HepG2 (cell line): Measurements from ENCODE around the gene NPC1. TPM values are rescaled to one million over a fixed set of nuclear protein-coding genes. Genes with fewer than 3 reads are reported as not detected.

Source experiments
- EEA1 ChIP-seq: sonication (generic); formaldehyde crosslinking; IDR thresholded peaks from 2 replicates; pipeline ENCODE4 v1.5.1; 2020; ENCODE audit warnings: mild to moderate bottlenecking, missing genetic modification reagents, borderline replicate concordance
- MAZ ChIP-seq, 2 experiments: sonication (generic) in 1 of 2; formaldehyde crosslinking in 1 of 2; IDR thresholded peaks; 2 replicates each; pipeline versions ENCODE4 v1.5.0 to v1.6.1; 2012 to 2020; ENCODE audit warnings: low read depth in 2 of 2, mild to moderate bottlenecking in 2 of 2, borderline replicate concordance in 1 of 2, improper control_type of control experiment in 1 of 2, low read length in 1 of 2, missing genetic modification reagents in 1 of 2, moderate library complexity in 1 of 2
- NPAS2 ChIP-seq: sonication (generic); formaldehyde crosslinking; IDR thresholded peaks from 2 replicates; pipeline ENCODE4 v1.8.0; 2022; ENCODE audit warnings: mild to moderate bottlenecking, missing genetic modification reagents, borderline replicate concordance
- PAF1 ChIP-seq: IDR thresholded peaks from 2 replicates; pipeline ENCODE4 v1.6.1; 2016; ENCODE audit warnings: missing genetic modification reagents, missing compliant biosample characterization
- ZC3H4 ChIP-seq: sonication (generic); formaldehyde crosslinking; IDR thresholded peaks from 2 replicates; pipeline ENCODE4 v1.4.0; 2020; ENCODE audit warnings: missing genetic modification reagents, borderline replicate concordance
- ZNF124 ChIP-seq: sonication (generic); formaldehyde crosslinking; IDR thresholded peaks from 2 replicates; pipeline ENCODE4 v1.4.0; 2020; ENCODE audit warnings: missing genetic modification reagents
- ZNF547 ChIP-seq: sonication (generic); formaldehyde crosslinking; IDR thresholded peaks from 2 replicates; pipeline ENCODE4 v1.5.1; 2020; ENCODE audit warnings: mild to moderate bottlenecking, missing genetic modification reagents
- ZNF761 ChIP-seq: sonication (generic); formaldehyde crosslinking; conservative IDR thresholded peaks from 2 replicates; pipeline ENCODE4 v1.4.0; 2020; ENCODE audit warnings: mild to moderate bottlenecking, missing genetic modification reagents
- polyA plus RNA-seq, 8 experiments: library from polyadenylated mRNA; depleted of rRNA in 3 of 8; stranded (reverse) in 7 of 8; unstranded in 1 of 8; fragments of >200 nt; fragmentation: Illumina TruSeq in 4 of 8; extraction: Trizol in 4 of 8; gene quantifications; 2 replicates each; pipeline versions ENCODE4 v1.2.1 to v1.2.3, GENCODE V29; 2011 to 2016; ENCODE audit warnings: low read depth in 4 of 8, missing spikeins in 1 of 8, mixed read lengths in 1 of 8; ENCODE audit not compliant: insufficient read depth in 1 of 8
- total RNA-seq, 5 experiments: library from RNA; depleted of rRNA; stranded (reverse); fragments of >200 nt; fragmentation: Illumina TruSeq; extraction: Trizol; gene quantifications; 2 replicates each; pipeline ENCODE4 v1.2.3, GENCODE V29; 2016; ENCODE audit warnings: low read depth in 1 of 5
- TF ChIP-seq, protein P1 (sequence below): sonication (generic); formaldehyde crosslinking; IDR thresholded peaks from 2 replicates; pipeline ENCODE4 v1.4.0; 2020; ENCODE audit warnings: missing genetic modification reagents
- TF ChIP-seq, protein P2 (sequence below): sonication (generic); formaldehyde crosslinking; IDR thresholded peaks from 2 replicates; pipeline ENCODE4 v1.4.0; 2020; ENCODE audit warnings: mild to moderate bottlenecking, missing genetic modification reagents
- TF ChIP-seq, protein P3 (sequence below): sonication (generic); formaldehyde crosslinking; IDR thresholded peaks from 2 replicates; pipeline ENCODE4 v1.5.0; 2020; ENCODE audit warnings: missing genetic modification reagents
- TF ChIP-seq, protein P4 (sequence below): sonication (generic); formaldehyde crosslinking; IDR thresholded peaks from 2 replicates; pipeline ENCODE4 v1.8.1; 2023; ENCODE audit warnings: mild to moderate bottlenecking, inconsistent platforms, moderate library complexity, missing genetic modification reagents, borderline replicate concordance
- TF ChIP-seq, protein P5 (sequence below): sonication (generic); formaldehyde crosslinking; IDR thresholded peaks from 2 replicates; pipeline ENCODE4 v1.5.0; 2020; ENCODE audit warnings: mild to moderate bottlenecking, missing genetic modification reagents
- TF ChIP-seq, protein P6 (sequence below): IDR thresholded peaks from 2 replicates; pipeline ENCODE4 v1.6.1; 2016

The NPC1 gene
- total and polyA plus RNA-seq, 2 of the 13 experiments (the other 11 are each of a cell fraction or from before 2014, with no cell fraction given), result 46.5 to 114 TPM

DNA sequence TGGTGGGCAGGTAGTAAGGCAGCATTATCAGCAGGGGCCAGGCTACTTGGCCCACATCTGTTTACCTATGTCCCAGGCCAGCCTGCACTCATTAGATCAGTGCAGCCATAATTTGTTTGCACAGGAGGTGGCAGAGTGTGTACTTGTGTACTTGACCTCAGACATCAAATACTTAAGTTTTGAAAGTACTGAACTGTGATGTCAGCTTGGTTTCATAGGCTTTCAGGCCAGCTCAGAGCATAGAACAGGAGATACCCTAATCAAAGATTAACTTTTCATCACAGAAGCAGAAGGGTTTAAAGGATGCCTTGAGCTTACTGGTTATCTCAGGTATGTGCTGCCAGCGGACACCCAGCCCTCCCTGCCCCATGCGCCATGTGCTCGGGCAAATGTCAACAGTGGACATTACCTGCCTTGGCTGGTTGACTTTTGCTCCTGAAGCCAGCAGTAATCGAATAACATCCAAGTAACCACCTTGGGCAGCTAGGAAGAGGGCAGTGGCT, 43.2 kb upstream of the NPC1 start (continued):
- TF ChIP-seq, protein P1, sequence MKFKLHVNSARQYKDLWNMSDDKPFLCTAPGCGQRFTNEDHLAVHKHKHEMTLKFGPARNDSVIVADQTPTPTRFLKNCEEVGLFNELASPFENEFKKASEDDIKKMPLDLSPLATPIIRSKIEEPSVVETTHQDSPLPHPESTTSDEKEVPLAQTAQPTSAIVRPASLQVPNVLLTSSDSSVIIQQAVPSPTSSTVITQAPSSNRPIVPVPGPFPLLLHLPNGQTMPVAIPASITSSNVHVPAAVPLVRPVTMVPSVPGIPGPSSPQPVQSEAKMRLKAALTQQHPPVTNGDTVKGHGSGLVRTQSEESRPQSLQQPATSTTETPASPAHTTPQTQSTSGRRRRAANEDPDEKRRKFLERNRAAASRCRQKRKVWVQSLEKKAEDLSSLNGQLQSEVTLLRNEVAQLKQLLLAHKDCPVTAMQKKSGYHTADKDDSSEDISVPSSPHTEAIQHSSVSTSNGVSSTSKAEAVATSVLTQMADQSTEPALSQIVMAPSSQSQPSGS (CRISPR knock-in tag), result peak; percentile 71; the same call in 1 of the 2 replicates
- TF ChIP-seq, protein P2, sequence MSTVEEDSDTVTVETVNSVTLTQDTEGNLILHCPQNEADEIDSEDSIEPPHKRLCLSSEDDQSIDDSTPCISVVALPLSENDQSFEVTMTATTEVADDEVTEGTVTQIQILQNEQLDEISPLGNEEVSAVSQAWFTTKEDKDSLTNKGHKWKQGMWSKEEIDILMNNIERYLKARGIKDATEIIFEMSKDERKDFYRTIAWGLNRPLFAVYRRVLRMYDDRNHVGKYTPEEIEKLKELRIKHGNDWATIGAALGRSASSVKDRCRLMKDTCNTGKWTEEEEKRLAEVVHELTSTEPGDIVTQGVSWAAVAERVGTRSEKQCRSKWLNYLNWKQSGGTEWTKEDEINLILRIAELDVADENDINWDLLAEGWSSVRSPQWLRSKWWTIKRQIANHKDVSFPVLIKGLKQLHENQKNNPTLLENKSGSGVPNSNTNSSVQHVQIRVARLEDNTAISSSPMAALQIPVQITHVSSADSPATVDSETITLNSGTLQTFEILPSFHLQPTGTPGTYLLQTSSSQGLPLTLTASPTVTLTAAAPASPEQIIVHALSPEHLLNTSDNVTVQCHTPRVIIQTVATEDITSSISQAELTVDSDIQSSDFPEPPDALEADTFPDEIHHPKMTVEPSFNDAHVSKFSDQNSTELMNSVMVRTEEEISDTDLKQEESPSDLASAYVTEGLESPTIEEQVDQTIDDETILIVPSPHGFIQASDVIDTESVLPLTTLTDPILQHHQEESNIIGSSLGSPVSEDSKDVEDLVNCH (CRISPR knock-in tag), result no peak
- TF ChIP-seq PAF1 (CRISPR knock-in tag) (no peak), MAZ (IDR thresholded peaks at IDR 0.05; ENCODE audit: borderline replicate concordance, low read depth, low read length) (no peak), MAZ (CRISPR knock-in tag; IDR thresholded peaks at IDR 0.05; ENCODE audit: low read depth) (no peak), EEA1 (no peak), ZC3H4 (CRISPR knock-in tag) (no peak), ZNF761 (CRISPR knock-in tag) (no peak), NPAS2 (no peak), ZNF124 (CRISPR knock-in tag) (no peak), ZNF547 (peak; percentile 43; the same call in 1 of the 2 replicates)
- TF ChIP-seq, protein P3, sequence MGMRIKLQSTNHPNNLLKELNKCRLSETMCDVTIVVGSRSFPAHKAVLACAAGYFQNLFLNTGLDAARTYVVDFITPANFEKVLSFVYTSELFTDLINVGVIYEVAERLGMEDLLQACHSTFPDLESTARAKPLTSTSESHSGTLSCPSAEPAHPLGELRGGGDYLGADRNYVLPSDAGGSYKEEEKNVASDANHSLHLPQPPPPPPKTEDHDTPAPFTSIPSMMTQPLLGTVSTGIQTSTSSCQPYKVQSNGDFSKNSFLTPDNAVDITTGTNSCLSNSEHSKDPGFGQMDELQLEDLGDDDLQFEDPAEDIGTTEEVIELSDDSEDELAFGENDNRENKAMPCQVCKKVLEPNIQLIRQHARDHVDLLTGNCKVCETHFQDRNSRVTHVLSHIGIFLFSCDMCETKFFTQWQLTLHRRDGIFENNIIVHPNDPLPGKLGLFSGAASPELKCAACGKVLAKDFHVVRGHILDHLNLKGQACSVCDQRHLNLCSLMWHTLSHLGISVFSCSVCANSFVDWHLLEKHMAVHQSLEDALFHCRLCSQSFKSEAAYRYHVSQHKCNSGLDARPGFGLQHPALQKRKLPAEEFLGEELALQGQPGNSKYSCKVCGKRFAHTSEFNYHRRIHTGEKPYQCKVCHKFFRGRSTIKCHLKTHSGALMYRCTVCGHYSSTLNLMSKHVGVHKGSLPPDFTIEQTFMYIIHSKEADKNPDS (CRISPR knock-in tag), result peak; percentile 75; the same call in 1 of the 2 replicates
- TF ChIP-seq, protein P4, sequence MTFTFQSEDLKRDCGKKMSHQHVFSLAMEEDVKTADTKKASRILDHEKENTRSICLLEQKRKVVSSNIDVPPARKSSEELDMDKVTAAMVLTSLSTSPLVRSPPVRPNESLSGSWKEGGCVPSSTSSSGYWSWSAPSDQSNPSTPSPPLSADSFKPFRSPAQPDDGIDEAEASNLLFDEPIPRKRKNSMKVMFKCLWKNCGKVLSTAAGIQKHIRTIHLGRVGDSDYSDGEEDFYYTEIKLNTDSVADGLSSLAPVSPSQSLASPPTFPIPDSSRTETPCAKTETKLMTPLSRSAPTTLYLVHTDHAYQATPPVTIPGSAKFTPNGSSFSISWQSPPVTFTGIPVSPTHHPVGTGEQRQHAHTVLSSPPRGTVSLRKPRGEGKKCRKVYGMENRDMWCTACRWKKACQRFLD, result no peak
- TF ChIP-seq, protein P5, sequence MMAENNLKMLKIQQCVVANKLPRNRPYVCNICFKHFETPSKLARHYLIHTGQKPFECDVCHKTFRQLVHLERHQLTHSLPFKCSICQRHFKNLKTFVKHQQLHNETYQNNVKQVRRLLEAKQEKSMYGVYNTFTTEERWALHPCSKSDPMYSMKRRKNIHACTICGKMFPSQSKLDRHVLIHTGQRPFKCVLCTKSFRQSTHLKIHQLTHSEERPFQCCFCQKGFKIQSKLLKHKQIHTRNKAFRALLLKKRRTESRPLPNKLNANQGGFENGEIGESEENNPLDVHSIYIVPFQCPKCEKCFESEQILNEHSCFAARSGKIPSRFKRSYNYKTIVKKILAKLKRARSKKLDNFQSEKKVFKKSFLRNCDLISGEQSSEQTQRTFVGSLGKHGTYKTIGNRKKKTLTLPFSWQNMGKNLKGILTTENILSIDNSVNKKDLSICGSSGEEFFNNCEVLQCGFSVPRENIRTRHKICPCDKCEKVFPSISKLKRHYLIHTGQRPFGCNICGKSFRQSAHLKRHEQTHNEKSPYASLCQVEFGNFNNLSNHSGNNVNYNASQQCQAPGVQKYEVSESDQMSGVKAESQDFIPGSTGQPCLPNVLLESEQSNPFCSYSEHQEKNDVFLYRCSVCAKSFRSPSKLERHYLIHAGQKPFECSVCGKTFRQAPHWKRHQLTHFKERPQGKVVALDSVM (CRISPR knock-in tag), result no peak
- TF ChIP-seq, protein P6, sequence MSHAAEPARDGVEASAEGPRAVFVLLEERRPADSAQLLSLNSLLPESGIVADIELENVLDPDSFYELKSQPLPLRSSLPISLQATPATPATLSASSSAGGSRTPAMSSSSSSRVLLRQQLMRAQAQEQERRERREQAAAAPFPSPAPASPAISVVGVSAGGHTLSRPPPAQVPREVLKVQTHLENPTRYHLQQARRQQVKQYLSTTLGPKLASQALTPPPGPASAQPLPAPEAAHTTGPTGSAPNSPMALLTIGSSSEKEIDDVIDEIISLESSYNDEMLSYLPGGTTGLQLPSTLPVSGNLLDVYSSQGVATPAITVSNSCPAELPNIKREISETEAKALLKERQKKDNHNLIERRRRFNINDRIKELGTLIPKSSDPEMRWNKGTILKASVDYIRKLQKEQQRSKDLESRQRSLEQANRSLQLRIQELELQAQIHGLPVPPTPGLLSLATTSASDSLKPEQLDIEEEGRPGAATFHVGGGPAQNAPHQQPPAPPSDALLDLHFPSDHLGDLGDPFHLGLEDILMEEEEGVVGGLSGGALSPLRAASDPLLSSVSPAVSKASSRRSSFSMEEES (CRISPR knock-in tag), result no peak
